HepG2 (cell line): Measurements from ENCODE around the gene HECTD4. TPM values are rescaled to one million over a fixed set of nuclear protein-coding genes. Genes with fewer than 3 reads are reported as not detected.

ENCODE experiments used
- ATAC-seq: fragments of 200-7000 bp; cut with Tn5 transposase; 3 replicates; pipeline ENCODE4 v1.9.1; 2020; ENCODE audit warnings: mild to moderate bottlenecking, moderate library complexity
- BruUV-seq: library from RNA; stranded (reverse); fragments of 400-500 nt; replicated peaks from 2 replicates; lab custom pipeline; 2021; lab: Mats Ljungman, UMichigan
- CTCF ChIA-PET: fragments of 300-600 bp; formaldehyde crosslinking; extraction: SDS; loops from one replicate; lab custom pipeline; 2021; ENCODE audit warnings: low total read pairs, inconsistent platforms, low intra/inter-chr PET ratio; lab: Yijun Ruan, JAX
- POLR2A ChIA-PET: fragments of 350-600 bp; sonication (Branson Sonifier 250); formaldehyde crosslinking; loops from one replicate; lab custom pipeline; 2020; ENCODE audit warnings: antibody characterized with exemption, inconsistent platforms; lab: Yijun Ruan, JAX
- DNase-seq: peaks from one replicate; pipeline ENCODE4 v3.0.0-alpha.2; 2015; ENCODE audit warnings: low spot score
- FAIRE-seq: peaks from 3 replicates; lab custom pipeline; 2011; peaks lifted over from hg19 to GRCh38; lab: Jason Lieb, UNC
- H2AFZ ChIP-seq: one replicate; pipeline ENCODE4 v1.6.1; 2011; ENCODE audit warnings: low read length, inconsistent platforms
- H3K27ac ChIP-seq: fragments of 300-600 bp; 3 replicates; pipeline ENCODE4 v1.8.0; 2011; ENCODE audit warnings: mixed run types, mild to moderate bottlenecking, mixed read lengths, low read length, inconsistent platforms; ENCODE audit not compliant: insufficient read depth; ENCODE audit errors: extremely low read length
- H3K27me3 ChIP-seq, 2 experiments: fragments of 200-600 bp in 1 of 2; 2 replicates in 1 of 2; 3 replicates in 1 of 2; pipeline versions ENCODE4 v1.6.0 to v1.8.0; 2011; ENCODE audit warnings: low read length in 2 of 2, mild to moderate bottlenecking in 2 of 2, moderate library complexity in 2 of 2, inconsistent platforms in 1 of 2; ENCODE audit not compliant: insufficient read depth in 2 of 2, control insufficient read depth in 1 of 2
- H3K36me3 ChIP-seq, 2 experiments: fragments of 200-600 bp in 1 of 2; replicated peaks in 1 of 2; 2 replicates in 1 of 2; 3 replicates in 1 of 2; pipeline versions ENCODE4 v1.5.1 to v1.8.0; 2011; ENCODE audit warnings: low read length in 2 of 2, inconsistent platforms in 1 of 2; ENCODE audit not compliant: insufficient read depth in 2 of 2, control insufficient read depth in 1 of 2
- H3K4me1 ChIP-seq: 2 replicates; pipeline ENCODE4 v1.5.1; 2012; ENCODE audit warnings: low read length, inconsistent platforms; ENCODE audit not compliant: insufficient read depth
- H3K4me2 ChIP-seq: 2 replicates; pipeline ENCODE4 v1.6.0; 2011; ENCODE audit warnings: low read depth, low read length, inconsistent platforms
- H3K4me3 ChIP-seq, 3 experiments: fragments of 200-600 bp in 1 of 3; sonication (generic), shearing (Covaris generic) in 1 of 3; replicated peaks in 1 of 3; 2 replicates each; pipeline ENCODE4 v1.5.1; 2011 to 2016; ENCODE audit warnings: low read length in 3 of 3, inconsistent platforms in 2 of 3, low read depth in 2 of 3, mild to moderate bottlenecking in 2 of 3, control low read depth in 1 of 3, mixed read lengths in 1 of 3; ENCODE audit not compliant: insufficient read depth in 1 of 3
- H3K79me2 ChIP-seq: one replicate; pipeline ENCODE4 v1.6.1; 2011; ENCODE audit warnings: low read length, inconsistent platforms; ENCODE audit not compliant: insufficient read depth
- H3K9ac ChIP-seq: 2 replicates; pipeline ENCODE4 v1.6.0; 2011; ENCODE audit warnings: mild to moderate bottlenecking, low read depth, low read length, inconsistent platforms; ENCODE audit not compliant: insufficient read depth
- H3K9me3 ChIP-seq: 2 replicates; pipeline ENCODE4 v1.5.1; 2012; ENCODE audit warnings: mild to moderate bottlenecking, low read length
- H4K20me1 ChIP-seq: 2 replicates; pipeline ENCODE4 v1.6.0; 2011; ENCODE audit warnings: inconsistent platforms, mild to moderate bottlenecking, low read length, moderate library complexity; ENCODE audit not compliant: insufficient read depth
- CEBPB ChIP-seq: IDR thresholded peaks from 2 replicates; pipeline ENCODE4 v1.6.1; 2011; ENCODE audit warnings: low read depth, low read length, improper control_type of control experiment, borderline replicate concordance
- CEBPG ChIP-seq: IDR thresholded peaks from 2 replicates; pipeline ENCODE4 v1.6.1; 2016
- KLF12 ChIP-seq: sonication (generic); formaldehyde crosslinking; IDR thresholded peaks from 2 replicates; pipeline ENCODE4 v1.4.0; 2020; ENCODE audit warnings: missing genetic modification reagents, borderline replicate concordance
- STAG1 ChIP-seq: sonication (generic); formaldehyde crosslinking; IDR thresholded peaks from 2 replicates; pipeline ENCODE4 v1.4.0; 2020; ENCODE audit warnings: missing genetic modification reagents
- TBP ChIP-seq: sonication (generic); formaldehyde crosslinking; IDR thresholded peaks from 2 replicates; pipeline ENCODE4 v1.5.0; 2020; ENCODE audit warnings: missing genetic modification reagents
- ZFP41 ChIP-seq: sonication (generic); formaldehyde crosslinking; IDR thresholded peaks from 2 replicates; pipeline ENCODE4 v1.4.0; 2020; ENCODE audit warnings: mild to moderate bottlenecking, missing genetic modification reagents, borderline replicate concordance
- ZNF121 ChIP-seq: sonication (generic); formaldehyde crosslinking; IDR thresholded peaks from 2 replicates; pipeline ENCODE4 v1.5.0; 2020; ENCODE audit warnings: mild to moderate bottlenecking, missing genetic modification reagents
- ZNF3 ChIP-seq: IDR thresholded peaks from 2 replicates; pipeline ENCODE4 v1.7.0; 2017; ENCODE audit warnings: inconsistent platforms
- ZNF33B ChIP-seq: sonication (generic); formaldehyde crosslinking; IDR thresholded peaks from 2 replicates; pipeline ENCODE4 v1.5.1; 2020; ENCODE audit warnings: mild to moderate bottlenecking, missing genetic modification reagents
- ZNF678 ChIP-seq: sonication (generic); formaldehyde crosslinking; IDR thresholded peaks from 2 replicates; pipeline ENCODE4 v1.4.0; 2020; ENCODE audit warnings: mild to moderate bottlenecking, missing genetic modification reagents
- WGBS: methylation state at CpG from one replicate; pipeline ENCODE4 v1.1.6; 2017; ENCODE audit warnings: low lambda C conversion rate; 5-methylcytosine and 5-hydroxymethylcytosine counted together
- in situ Hi-C: cut with HindIII; loops from 2 replicates; pipeline ENCODE4 v1.10.0; 2017; ENCODE audit warnings: low pct_unique_long_range_greater_than_20kb; ENCODE audit not compliant: extremely low pct_ligation_motif_present
- intact Hi-C: fragments of 100-400 bp; cut with micrococcal nuclease; formaldehyde crosslinking; loops from one replicate; pipeline ENCODE4 v1.10.0; 2022; ENCODE audit not compliant: unreplicated experiment
- polyA plus RNA-seq, 8 experiments: library from polyadenylated mRNA; depleted of rRNA in 3 of 8; stranded (reverse) in 7 of 8; unstranded in 1 of 8; fragments of >200 nt; fragmentation: Illumina TruSeq in 4 of 8; extraction: Trizol in 4 of 8; gene quantifications; 2 replicates each; pipeline versions ENCODE4 v1.2.1 to v1.2.3, GENCODE V29; 2011 to 2016; ENCODE audit warnings: low read depth in 4 of 8, missing spikeins in 1 of 8, mixed read lengths in 1 of 8; ENCODE audit not compliant: insufficient read depth in 1 of 8
- total RNA-seq, 5 experiments: library from RNA; depleted of rRNA; stranded (reverse); fragments of >200 nt; fragmentation: Illumina TruSeq; extraction: Trizol; gene quantifications; 2 replicates each; pipeline ENCODE4 v1.2.3, GENCODE V29; 2016; ENCODE audit warnings: low read depth in 1 of 5
- TF ChIP-seq, protein P1 (sequence below): sonication (generic); formaldehyde crosslinking; conservative IDR thresholded peaks from 2 replicates; pipeline ENCODE4 v1.4.0; 2020; ENCODE audit warnings: mild to moderate bottlenecking, missing genetic modification reagents, moderate library complexity
- TF ChIP-seq, protein P2 (sequence below): sonication (generic); formaldehyde crosslinking; IDR thresholded peaks from 2 replicates; pipeline ENCODE4 v1.5.0; 2020; ENCODE audit warnings: mild to moderate bottlenecking, missing genetic modification reagents, moderate library complexity

HECTD4 gene
- total and polyA plus RNA-seq, 2 of the 13 experiments (the other 11 are each of a cell fraction or from before 2014, with no cell fraction given) = 9.0 to 11.4 TPM

DNA sequence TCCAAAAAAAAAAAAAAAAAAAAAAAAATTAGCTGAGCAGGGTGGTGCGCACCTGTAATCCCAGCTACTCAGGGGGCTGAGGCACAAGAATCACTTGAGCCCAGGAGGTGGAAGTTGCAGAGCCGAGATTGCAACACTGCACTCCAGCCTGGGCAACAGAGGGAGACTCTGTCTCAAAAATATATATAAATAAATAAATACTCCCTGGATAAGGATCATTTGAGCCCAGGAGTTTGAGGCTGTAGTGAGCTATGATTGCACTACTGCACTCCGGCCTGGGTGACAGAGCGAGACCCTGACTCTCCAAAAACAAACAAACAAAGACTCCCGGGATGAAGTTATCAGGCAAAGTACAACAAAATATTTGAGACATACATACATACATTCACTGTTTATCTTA is 270.3 kb downstream of the HECTD4 start:
- Histone ChIP-seq H3K4me3 (peak overlapping the region in 1 of 3 experiments; percentile 23; a peak in 2 of 6 replicates), H3K79me2 (peaks cover 21% of the 10 kb centered on the region), H3K4me1 (peaks cover 46% of the 10 kb centered on the region), H3K9ac (no peak overlapping the region), H3K27ac (peak overlapping the region; percentile 24), H3K9me3 (no peaks in the 10 kb centered on the region), H2AFZ (no peak overlapping the region), H3K36me3 (no peaks in the 10 kb centered on the region), H4K20me1 (0 out of 2 replicates have a peak, but pooled peaks cover 2% of the 10 kb centered on the region), H3K27me3 (no peaks in the 10 kb centered on the region; a peak in 1 of 5 replicates), H3K4me2 (peak overlapping the region; percentile 74)
- POLR2A ChIA-PET = interaction anchor here (0.9 to 9.5 kb wide), 2 partner anchors 12 to 14 kb away, joined by 3 to 85 read pairs; partner anchors contain the start of gene TRAFD1
- no peak for ATAC-seq
- in situ Hi-C loops (loop anchor here (5.0 to 10.0 kb wide), 2 partner anchors 60 to 303 kb away; partner anchors contain the start of gene PTPN11), intact Hi-C loops (loop anchor here (5.0 kb wide), 1 partner anchor 60 kb away; no protein-coding TSS in a partner anchor)
- peak; percentile 8 for FAIRE-seq
- 2% methylated on average over 5 of the region's 5 CpGs for WGBS
- CTCF ChIA-PET = no interaction called here
- no peak for DNase-seq
- TF ChIP-seq CEBPB (0 out of 2 replicates have a peak, but pooled peaks have one; percentile 26), TBP (no peak), KLF12 (CRISPR knock-in tag) (no peak), STAG1 (CRISPR knock-in tag) (peak; percentile 28; the same call in 1 of the 2 replicates), ZNF121 (CRISPR knock-in tag) (0 out of 2 replicates have a peak, but pooled peaks have one; percentile 27), ZNF33B (no peak), ZNF3 (CRISPR knock-in tag) (no peak), CEBPG (CRISPR knock-in tag) (peak; percentile 82), ZNF678 (CRISPR knock-in tag) (no peak), ZFP41 (CRISPR knock-in tag) (no peak)
- TF ChIP-seq, protein P1, sequence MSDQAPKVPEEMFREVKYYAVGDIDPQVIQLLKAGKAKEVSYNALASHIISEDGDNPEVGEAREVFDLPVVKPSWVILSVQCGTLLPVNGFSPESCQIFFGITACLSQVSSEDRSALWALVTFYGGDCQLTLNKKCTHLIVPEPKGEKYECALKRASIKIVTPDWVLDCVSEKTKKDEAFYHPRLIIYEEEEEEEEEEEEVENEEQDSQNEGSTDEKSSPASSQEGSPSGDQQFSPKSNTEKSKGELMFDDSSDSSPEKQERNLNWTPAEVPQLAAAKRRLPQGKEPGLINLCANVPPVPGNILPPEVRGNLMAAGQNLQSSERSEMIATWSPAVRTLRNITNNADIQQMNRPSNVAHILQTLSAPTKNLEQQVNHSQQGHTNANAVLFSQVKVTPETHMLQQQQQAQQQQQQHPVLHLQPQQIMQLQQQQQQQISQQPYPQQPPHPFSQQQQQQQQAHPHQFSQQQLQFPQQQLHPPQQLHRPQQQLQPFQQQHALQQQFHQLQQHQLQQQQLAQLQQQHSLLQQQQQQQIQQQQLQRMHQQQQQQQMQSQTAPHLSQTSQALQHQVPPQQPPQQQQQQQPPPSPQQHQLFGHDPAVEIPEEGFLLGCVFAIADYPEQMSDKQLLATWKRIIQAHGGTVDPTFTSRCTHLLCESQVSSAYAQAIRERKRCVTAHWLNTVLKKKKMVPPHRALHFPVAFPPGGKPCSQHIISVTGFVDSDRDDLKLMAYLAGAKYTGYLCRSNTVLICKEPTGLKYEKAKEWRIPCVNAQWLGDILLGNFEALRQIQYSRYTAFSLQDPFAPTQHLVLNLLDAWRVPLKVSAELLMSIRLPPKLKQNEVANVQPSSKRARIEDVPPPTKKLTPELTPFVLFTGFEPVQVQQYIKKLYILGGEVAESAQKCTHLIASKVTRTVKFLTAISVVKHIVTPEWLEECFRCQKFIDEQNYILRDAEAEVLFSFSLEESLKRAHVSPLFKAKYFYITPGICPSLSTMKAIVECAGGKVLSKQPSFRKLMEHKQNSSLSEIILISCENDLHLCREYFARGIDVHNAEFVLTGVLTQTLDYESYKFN (CRISPR knock-in tag) = peak; percentile 43; the same call in 1 of the 2 replicates
- TF ChIP-seq, protein P2, sequence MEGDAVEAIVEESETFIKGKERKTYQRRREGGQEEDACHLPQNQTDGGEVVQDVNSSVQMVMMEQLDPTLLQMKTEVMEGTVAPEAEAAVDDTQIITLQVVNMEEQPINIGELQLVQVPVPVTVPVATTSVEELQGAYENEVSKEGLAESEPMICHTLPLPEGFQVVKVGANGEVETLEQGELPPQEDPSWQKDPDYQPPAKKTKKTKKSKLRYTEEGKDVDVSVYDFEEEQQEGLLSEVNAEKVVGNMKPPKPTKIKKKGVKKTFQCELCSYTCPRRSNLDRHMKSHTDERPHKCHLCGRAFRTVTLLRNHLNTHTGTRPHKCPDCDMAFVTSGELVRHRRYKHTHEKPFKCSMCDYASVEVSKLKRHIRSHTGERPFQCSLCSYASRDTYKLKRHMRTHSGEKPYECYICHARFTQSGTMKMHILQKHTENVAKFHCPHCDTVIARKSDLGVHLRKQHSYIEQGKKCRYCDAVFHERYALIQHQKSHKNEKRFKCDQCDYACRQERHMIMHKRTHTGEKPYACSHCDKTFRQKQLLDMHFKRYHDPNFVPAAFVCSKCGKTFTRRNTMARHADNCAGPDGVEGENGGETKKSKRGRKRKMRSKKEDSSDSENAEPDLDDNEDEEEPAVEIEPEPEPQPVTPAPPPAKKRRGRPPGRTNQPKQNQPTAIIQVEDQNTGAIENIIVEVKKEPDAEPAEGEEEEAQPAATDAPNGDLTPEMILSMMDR = peak; percentile 48
- no TSS peak for BruUV-seq
